GM12874 (cell line): ENCODE data around the gene HNRNPLL.

Experiments
- CTCF ChIP-seq: IDR thresholded peaks from 2 replicates; pipeline ENCODE4 v1.5.1; 2011; ENCODE audit warnings: low read depth, mild to moderate bottlenecking, control low read depth, low read length, moderate library complexity; ENCODE audit not compliant: insufficient read depth

HNRNPLL gene

GRCh38 chr2:38602732-38603401 lies at the start of gene HNRNPLL:
TSS of gene HNRNPLL (minus strand) at chr2:38602928. CDS start at chr2:38602626, 302 bp downstream.
- no peak for TF ChIP-seq CTCF

GRCh38 chr2:38650717-38651116 lies 48.0 kb upstream of the HNRNPLL start:
- TF ChIP-seq CTCF, result no peak

GRCh38 chr2:38650012-38650411 lies 47.3 kb upstream of the HNRNPLL start:
- TF ChIP-seq CTCF, result no peak

- no peak for TF ChIP-seq CTCF
These were observed 46.5 kb upstream of the HNRNPLL start for GRCh38 chr2:38649176-38649728.

GRCh38 chr2:38648107-38648761 lies 45.5 kb upstream of the HNRNPLL start:
- no peak for TF ChIP-seq CTCF

GRCh38 chr2:38643021-38643671 lies 40.4 kb upstream of the HNRNPLL start:
- no peak for TF ChIP-seq CTCF

GRCh38 chr2:38636069-38636468 lies 33.3 kb upstream of the HNRNPLL start:
- no peak for TF ChIP-seq CTCF
